BJ (cell line): Measurements from ENCODE around the gene FGF1. TPM values are rescaled to one million over a fixed set of nuclear protein-coding genes. Genes with fewer than 3 reads are reported as not detected.

Experiments used
- CTCF ChIA-PET: fragments of 350-600 bp; formaldehyde crosslinking; extraction: SDS; loops from one replicate; lab custom pipeline; 2021; ENCODE audit warnings: antibody characterized with exemption, inconsistent platforms; lab: Yijun Ruan, JAX
- POLR2A ChIA-PET: fragments of 300-600 bp; sonication (Branson Sonifier 250); formaldehyde crosslinking; extraction: SDS; loops from one replicate; lab custom pipeline; 2021; ENCODE audit warnings: antibody characterized with exemption; lab: Charles Lee
- DNase-seq: peaks from one replicate; pipeline ENCODE4 v3.0.0-alpha.2; 2011; ENCODE audit warnings: low read depth
- H3K27me3 ChIP-seq: 2 replicates; pipeline ENCODE4 v1.6.0; 2011; ENCODE audit warnings: low read length; ENCODE audit not compliant: control insufficient read depth, insufficient read depth
- H3K36me3 ChIP-seq: 2 replicates; pipeline ENCODE4 v1.5.1; 2011; ENCODE audit warnings: low read length; ENCODE audit not compliant: control insufficient read depth, insufficient read depth
- H3K4me3 ChIP-seq: 2 replicates; pipeline ENCODE4 v1.5.1; 2011; ENCODE audit warnings: low read depth, mild to moderate bottlenecking, control low read depth, low read length
- CTCF ChIP-seq: IDR thresholded peaks from 2 replicates; pipeline ENCODE4 v1.5.1; 2011; ENCODE audit warnings: low read depth, mild to moderate bottlenecking, control low read depth, inconsistent platforms, low read length, moderate library complexity; ENCODE audit not compliant: insufficient read depth
- polyA plus RNA-seq: library from polyadenylated mRNA; depleted of rRNA; stranded (reverse); fragments of >200 nt; gene quantifications from 2 replicates; pipeline ENCODE4 v1.2.3, GENCODE V29; 2011

Gene FGF1
- polyA plus RNA-seq, 1 experiment = 14.8 TPM

GRCh38 chr5:142621227-142621626 is 64.7 kb downstream of the FGF1 start:
- Histone ChIP-seq H3K4me3 (no peak overlapping the region; the same call in 1 of the 2 replicates), H3K36me3 (no peaks in the 10 kb centered on the region), H3K27me3 (no peaks in the 10 kb centered on the region)
- no peak for DNase-seq
- no peak for TF ChIP-seq CTCF
- POLR2A ChIA-PET = interaction anchor here (0.6 to 0.8 kb wide), 3 partner anchors 23 to 389 kb away, joined by 5 to 8 read pairs (median 5); no protein-coding TSS in a partner anchor
- CTCF ChIA-PET = interaction anchor here (3.2 kb wide), 1 partner anchor 34 kb away, joined by 12 read pairs; no protein-coding TSS in a partner anchor

GRCh38 chr5:142619815-142620214 is 66.1 kb downstream of the FGF1 start:
- Histone ChIP-seq H3K27me3 (no peaks in the 10 kb centered on the region), H3K4me3 (no peak overlapping the region), H3K36me3 (no peaks in the 10 kb centered on the region)
- no peak for TF ChIP-seq CTCF
- CTCF ChIA-PET = interaction anchor here (0.6 kb wide), 1 partner anchor 70 kb away, joined by 3 read pairs; no protein-coding TSS in a partner anchor
- DNase-seq = no peak
- POLR2A ChIA-PET = no interaction called here

GRCh38 chr5:142618130-142618523 is 67.8 kb downstream of the FGF1 start:
- Histone ChIP-seq H3K36me3 (no peaks in the 10 kb centered on the region), H3K4me3 (no peak overlapping the region), H3K27me3 (no peaks in the 10 kb centered on the region)
- ChIA-PET POLR2A (no interaction called here), CTCF (interaction anchor here (0.9 to 1.9 kb wide), 3 partner anchors 15 to 80 kb away, joined by 3 to 11 read pairs (median 11); no protein-coding TSS in a partner anchor)
- no peak for TF ChIP-seq CTCF
- no peak for DNase-seq

GRCh38 chr5:142617416-142618129 is 68.3 kb downstream of the FGF1 start:
- POLR2A ChIA-PET = interaction anchor here (0.8 kb wide), 1 partner anchor 778 kb away, joined by 3 read pairs; no protein-coding TSS in a partner anchor
- no peaks in the 10 kb centered on the region for H3K36me3 ChIP-seq
- no peak overlapping the region for H3K4me3 ChIP-seq
- CTCF ChIA-PET = interaction anchor here (0.9 to 1.9 kb wide), 3 partner anchors 14 to 81 kb away, joined by 3 to 11 read pairs (median 11); no protein-coding TSS in a partner anchor
- TF ChIP-seq CTCF = no peak
- no peaks in the 10 kb centered on the region for H3K27me3 ChIP-seq
- DNase-seq = no peak

- CTCF ChIA-PET = interaction anchor here (1.1 to 12.0 kb wide), 5 partner anchors 8 to 89 kb away, joined by 3 to 162 read pairs (median 12); no protein-coding TSS in a partner anchor
Measured at GRCh38 chr5:142615948-142616347, 69.9 kb downstream of the FGF1 start.

More at GRCh38 chr5:142615948-142616347, 69.9 kb downstream of the FGF1 start:
- H3K4me3 ChIP-seq = no peak overlapping the region
- POLR2A ChIA-PET = interaction anchor here (0.6 kb wide), 1 partner anchor 439 kb away, joined by 3 read pairs; no protein-coding TSS in a partner anchor
- H3K27me3 ChIP-seq = no peaks in the 10 kb centered on the region
- H3K36me3 ChIP-seq = no peaks in the 10 kb centered on the region
- no peak for TF ChIP-seq CTCF
- no peak for DNase-seq
